Lower leg skin (tissue), 4 donors: Measurements from ENCODE around the gene KCNJ10. TPM values are rescaled to one million over a fixed set of nuclear protein-coding genes. Genes with fewer than 3 reads are reported as not detected.

Source experiments
- DNase-seq, 2 donors: peaks; one replicate each; pipeline ENCODE4 v3.0.0-alpha.2; 2019; ENCODE audit warnings: low spot score in 2 of 2
- H3K4me3 ChIP-seq: fragments of 200-600 bp; sonication (generic); 2 replicates; pipeline ENCODE4 v1.5.1; 2017; ENCODE audit warnings: mild to moderate bottlenecking, low read depth; ENCODE audit not compliant: poor library complexity, severe bottlenecking
- POLR2A ChIP-seq, 2 donors: fragments of 450-650 bp; IDR thresholded peaks; one replicate each; pipeline ENCODE4 v1.6.1; 2016 to 2017; ENCODE audit warnings: antibody characterized with exemption in 2 of 2, mild to moderate bottlenecking in 1 of 2, moderate library complexity in 1 of 2
- WGBS, 2 donors: methylation state at CpG; one replicate each; pipeline ENCODE4 v1.1.5; 2018; 5-methylcytosine and 5-hydroxymethylcytosine counted together
- intact Hi-C: fragments of 100-400 bp; cut with DNase I; formaldehyde crosslinking; loops from one replicate; pipeline ENCODE4 v1.15.0; 2023; ENCODE audit warnings: low total_unique reads
- total RNA-seq, 4 donors: library from RNA; depleted of rRNA; stranded (reverse); fragments of >200 nt; gene quantifications; one replicate each; pipeline ENCODE4 v1.1.0, GENCODE V29; 2016
- TF ChIP-seq, protein P1 (sequence below), 3 donors: fragments of 450-650 bp; IDR thresholded peaks; one replicate each; pipeline ENCODE4 v1.5.1; 2016; ENCODE audit warnings: antibody characterized with exemption in 3 of 3, mild to moderate bottlenecking in 3 of 3, moderate library complexity in 2 of 3

The KCNJ10 gene
- total RNA-seq, 4 donors from 2014 or later: not detected

DNA sequence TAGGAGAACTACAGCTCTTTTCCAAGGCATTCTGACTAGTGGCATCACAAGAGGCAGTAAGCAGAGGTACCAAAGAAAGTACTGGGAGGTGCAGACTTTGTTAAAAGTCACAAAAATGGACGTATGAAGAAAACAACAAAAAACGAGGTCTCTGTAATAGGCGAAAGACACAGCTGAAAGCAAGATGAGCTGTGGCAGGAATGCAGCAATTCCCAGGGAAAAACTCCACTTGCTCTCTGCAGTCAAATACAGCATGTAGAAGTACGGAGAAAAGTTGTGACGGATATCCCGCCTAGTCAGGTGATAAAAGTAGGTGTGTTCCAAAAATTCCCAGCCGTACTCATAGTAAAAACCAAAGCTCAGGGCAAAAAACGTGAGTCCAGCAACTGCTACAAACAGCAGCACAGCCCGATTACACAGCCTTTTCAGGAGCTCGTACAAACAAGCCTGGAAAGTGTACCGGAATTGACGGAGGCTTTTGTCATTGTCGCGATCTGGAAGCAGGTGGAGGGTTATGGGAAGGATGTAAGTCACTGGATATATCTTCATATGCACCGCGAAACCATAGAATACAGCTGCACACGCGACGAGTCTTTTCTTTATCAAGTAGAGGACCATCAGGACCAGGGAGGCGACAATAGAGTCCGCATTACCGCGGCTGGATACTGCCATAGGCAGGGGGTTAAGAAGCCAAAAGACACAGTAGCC, 39.1 kb downstream of the KCNJ10 start:
- intact Hi-C loops: no loop called here
- peak overlapping the region; percentile 64 for H3K4me3 ChIP-seq
- no peak for DNase-seq
- 7 to 9% methylated on average over 23 of the region's 23 CpGs for WGBS, 2 donors
- TF ChIP-seq POLR2A (IDR thresholded peaks at IDR 0.05): no peak
- TF ChIP-seq, protein P1, sequence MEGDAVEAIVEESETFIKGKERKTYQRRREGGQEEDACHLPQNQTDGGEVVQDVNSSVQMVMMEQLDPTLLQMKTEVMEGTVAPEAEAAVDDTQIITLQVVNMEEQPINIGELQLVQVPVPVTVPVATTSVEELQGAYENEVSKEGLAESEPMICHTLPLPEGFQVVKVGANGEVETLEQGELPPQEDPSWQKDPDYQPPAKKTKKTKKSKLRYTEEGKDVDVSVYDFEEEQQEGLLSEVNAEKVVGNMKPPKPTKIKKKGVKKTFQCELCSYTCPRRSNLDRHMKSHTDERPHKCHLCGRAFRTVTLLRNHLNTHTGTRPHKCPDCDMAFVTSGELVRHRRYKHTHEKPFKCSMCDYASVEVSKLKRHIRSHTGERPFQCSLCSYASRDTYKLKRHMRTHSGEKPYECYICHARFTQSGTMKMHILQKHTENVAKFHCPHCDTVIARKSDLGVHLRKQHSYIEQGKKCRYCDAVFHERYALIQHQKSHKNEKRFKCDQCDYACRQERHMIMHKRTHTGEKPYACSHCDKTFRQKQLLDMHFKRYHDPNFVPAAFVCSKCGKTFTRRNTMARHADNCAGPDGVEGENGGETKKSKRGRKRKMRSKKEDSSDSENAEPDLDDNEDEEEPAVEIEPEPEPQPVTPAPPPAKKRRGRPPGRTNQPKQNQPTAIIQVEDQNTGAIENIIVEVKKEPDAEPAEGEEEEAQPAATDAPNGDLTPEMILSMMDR (IDR thresholded peaks at IDR 0.05): no peak

DNA sequence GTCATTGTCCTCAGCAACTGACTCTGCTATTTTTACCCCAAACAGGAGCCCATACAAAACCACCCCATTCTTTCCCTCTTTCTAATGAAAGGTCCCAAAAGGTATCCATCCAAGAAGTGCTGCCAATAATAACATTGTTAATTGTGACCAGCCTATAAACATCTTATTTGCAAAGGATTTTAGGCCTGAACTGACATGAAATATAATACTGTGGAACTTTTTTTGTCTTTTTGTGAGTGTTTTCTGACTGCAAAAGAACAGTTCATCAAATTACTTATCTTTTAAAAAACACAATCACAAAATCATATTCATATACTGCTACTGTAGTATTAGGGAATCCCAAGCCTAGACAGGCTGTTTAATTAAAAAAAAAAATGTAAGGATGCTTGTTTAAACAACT, 41.5 kb downstream of the KCNJ10 start:
- intact Hi-C loops: no loop called here
- TF ChIP-seq, protein P1 (IDR thresholded peaks at IDR 0.05): no peak
- no peak for TF ChIP-seq POLR2A (IDR thresholded peaks at IDR 0.05)
- DNase-seq: no peak
- H3K4me3 ChIP-seq: no peak overlapping the region

DNA sequence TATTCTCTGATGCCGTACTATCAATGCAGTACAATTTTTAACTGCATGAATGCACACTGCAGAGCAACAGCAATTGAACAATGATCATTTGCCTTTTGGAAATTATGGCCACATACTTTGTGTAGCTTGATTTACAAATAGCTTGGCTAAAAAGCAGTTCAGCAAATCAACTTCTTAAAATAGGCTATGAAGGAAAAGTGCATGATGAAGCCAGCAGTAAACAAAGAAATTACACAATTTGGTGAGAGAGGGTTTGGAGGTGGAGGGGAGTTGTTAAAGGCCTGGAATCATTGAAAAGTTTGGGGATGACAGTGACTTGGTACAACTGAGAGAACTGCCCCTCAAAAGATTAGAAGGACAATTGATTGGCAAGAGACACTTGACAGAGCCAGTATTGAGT, 44.6 kb downstream of the KCNJ10 start:
- intact Hi-C loops: no loop called here
- no peak overlapping the region for H3K4me3 ChIP-seq
- no peak for DNase-seq
- WGBS, 2 donors: 86 to 92% methylated on average over 1 of the region's 1 CpG
- TF ChIP-seq POLR2A (IDR thresholded peaks at IDR 0.05): no peak

DNA sequence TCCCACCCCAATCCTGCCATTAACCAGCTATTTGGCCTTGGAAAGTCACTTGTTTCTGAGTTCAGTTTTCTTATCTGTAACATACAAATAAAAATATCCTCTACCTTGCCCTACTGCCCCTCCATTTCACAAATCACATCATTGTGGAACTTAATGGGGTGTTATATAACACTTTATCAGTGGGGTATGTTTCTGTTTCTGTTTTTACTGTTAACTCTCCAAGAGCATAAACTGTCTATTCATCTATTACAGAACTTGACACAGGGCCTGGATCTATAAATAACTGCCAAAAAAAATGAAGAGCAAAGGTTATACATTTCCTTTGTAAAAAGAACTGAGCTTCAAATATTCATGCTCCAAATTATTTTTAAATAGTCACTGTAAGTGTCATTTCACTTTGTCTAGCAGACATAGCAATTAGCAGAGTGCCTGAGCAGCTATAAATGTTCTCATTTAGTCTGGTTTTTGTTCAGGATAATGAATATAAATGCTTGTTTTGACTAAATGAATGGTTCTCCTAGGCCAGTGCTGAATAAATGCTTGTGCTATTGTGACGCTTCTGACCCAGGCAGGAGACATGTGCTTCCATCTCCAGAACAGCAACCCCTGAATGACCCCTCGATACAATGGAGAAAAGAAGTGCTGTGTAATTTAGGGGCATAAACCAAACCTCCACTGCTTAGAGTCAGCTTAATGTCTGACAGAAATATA, 45.6 kb downstream of the KCNJ10 start:
- TF ChIP-seq, protein P1 (IDR thresholded peaks at IDR 0.05): no peak
- no peak for TF ChIP-seq POLR2A (IDR thresholded peaks at IDR 0.05)
- DNase-seq: no peak
- H3K4me3 ChIP-seq: no peak overlapping the region
- intact Hi-C loops: no loop called here
- whole genome bisulfite sequencing, 2 donors: 62 to 79% methylated on average over 2 of the region's 2 CpGs

DNA sequence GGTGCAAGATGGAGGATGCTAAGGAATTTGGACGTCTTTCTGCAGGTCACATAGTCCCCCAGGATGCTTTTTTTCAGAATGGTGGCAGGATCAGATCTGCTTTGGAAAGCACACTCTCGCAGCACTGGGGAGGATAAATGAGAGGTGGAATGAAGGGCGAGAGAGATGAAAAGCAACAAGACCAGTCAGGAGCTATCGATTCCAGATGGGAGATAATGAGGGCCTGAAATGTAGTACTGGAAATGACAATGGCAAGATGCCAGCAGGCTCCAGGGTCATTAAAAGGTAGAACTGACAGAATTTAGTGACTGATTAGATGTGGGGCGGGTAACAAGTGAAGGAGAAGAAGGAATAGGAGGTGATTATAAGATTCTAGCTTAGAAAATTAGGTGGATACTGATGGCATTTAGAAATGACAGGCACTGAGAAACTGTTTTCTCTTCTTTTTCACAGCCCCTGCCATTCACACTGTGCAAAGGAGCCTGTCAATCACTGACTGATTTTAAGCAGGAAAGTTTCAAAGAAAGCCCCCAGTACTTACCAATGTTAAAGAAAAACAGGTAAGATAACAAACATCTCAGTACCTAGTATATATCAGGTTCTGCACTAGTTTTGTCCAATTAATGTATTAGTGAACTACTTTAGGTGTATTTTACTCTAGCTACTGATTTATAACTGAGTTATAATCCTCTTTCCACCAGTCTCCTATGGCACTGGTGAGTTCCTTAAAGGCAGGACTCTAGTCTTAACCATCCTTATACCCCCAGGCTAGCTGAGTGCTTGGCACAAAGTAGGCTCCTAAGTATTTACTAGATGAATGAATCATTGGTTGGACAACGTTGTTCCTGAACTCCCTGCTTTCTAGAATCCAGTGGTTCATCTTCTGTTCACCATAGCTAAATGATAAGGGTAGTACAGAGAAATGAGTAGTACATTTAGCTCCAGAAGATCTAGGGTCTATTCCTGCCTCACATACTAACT, 47.3 kb downstream of the KCNJ10 start:
- TF ChIP-seq, protein P1 (IDR thresholded peaks at IDR 0.05): no peak
- TF ChIP-seq POLR2A (IDR thresholded peaks at IDR 0.05): no peak
- no peak overlapping the region for H3K4me3 ChIP-seq
- WGBS, 2 donors: 53 to 55% methylated on average over 6 of the region's 6 CpGs
- DNase-seq: no peak
- intact Hi-C loops: no loop called here
